Right ventricle myocardium superior (tissue), 1 donor: Measurements from ENCODE around the gene FFAR2. TPM values are rescaled to one million over a fixed set of nuclear protein-coding genes. Genes with fewer than 3 reads are reported as not detected.
"Not testable (repeated sequence)": the region's sequence is repeated elsewhere in the genome, so short reads cannot be mapped to it uniquely, and the experiment has no call there.

ENCODE experiments used
- ATAC-seq: fragments of 200-7000 bp; cut with Tn5 transposase; one replicate; pipeline ENCODE4 v1.9.1; 2020; ENCODE audit warnings: mild to moderate bottlenecking; ENCODE audit not compliant: poor library complexity
- DNase-seq: peaks from one replicate; pipeline ENCODE4 v3.0.0-alpha.2; 2020
- intact Hi-C: fragments of 100-400 bp; cut with DNase I; formaldehyde crosslinking; loops from one replicate; pipeline ENCODE4 v1.11.2; 2022
- long read RNA-seq: library from polyadenylated mRNA; unstranded; transcript quantifications from one replicate; pipeline ENCODE4 v2.0.0, GENCODE V29; 2021
- total RNA-seq: library from RNA; stranded (reverse); fragmentation: NEBNext Ultra II Directional; extraction: Animal tissue kit (Norgen Biotek cat#: 25700); gene quantifications from one replicate; pipeline ENCODE4 v1.2.1, GENCODE V29; 2021
- donor health status: DM: no; HTN: yes; CAD: no; lungs with severe emphysema.

FFAR2 gene
- total RNA-seq, result 0.11 TPM
- long read RNA-seq, result 0 reads

DNA sequence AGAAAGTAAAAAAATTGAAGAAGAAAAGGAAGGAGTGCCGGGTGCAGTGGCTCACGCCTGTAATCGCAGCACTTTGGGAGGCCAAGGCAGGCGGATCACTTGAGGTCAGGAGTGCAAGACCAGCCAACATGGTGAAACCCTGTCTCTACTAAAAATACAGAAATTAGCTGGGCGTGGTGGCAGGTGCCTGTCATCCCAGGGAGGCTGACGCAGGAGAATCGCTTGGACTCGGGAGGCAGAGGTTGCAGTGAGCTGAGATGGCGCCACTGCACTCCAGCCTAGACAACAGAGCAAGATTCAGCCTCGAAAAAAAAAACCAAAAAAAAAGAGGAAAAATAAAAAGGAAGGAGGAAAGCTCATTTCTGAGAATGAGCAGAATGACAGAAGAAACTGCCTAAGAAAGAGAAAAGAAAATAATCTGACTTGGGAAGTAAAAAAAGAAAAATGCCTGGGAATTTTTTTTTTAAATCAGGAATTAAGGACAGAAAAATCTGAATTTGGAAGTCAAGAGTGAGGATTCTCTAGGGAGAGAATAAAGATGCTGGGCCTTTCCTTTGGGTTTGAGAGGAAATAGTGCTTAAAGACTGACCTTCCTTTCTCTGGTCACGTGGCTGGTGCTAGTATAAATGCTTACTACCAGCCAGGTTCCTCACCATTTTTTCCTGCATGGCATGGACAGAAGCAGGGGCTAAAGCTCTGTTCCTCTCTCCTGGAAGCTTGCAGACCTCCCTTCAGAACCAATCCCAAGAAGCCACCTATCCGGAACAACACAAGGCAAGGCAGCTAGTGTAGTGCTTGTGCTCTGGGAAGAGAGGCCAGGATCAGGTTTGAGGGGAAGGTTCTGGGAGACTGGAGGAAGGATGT lies at the start of gene FFAR2:
Gene FFAR2, plus strand, starts transcription at position 652 of the 864 bp plus-strand sequence. CDS start 1,458 bp downstream, outside the sequence.
- intact Hi-C loops, result no loop called here
- DNase-seq (no peak), ATAC-seq (no peak)

DNA sequence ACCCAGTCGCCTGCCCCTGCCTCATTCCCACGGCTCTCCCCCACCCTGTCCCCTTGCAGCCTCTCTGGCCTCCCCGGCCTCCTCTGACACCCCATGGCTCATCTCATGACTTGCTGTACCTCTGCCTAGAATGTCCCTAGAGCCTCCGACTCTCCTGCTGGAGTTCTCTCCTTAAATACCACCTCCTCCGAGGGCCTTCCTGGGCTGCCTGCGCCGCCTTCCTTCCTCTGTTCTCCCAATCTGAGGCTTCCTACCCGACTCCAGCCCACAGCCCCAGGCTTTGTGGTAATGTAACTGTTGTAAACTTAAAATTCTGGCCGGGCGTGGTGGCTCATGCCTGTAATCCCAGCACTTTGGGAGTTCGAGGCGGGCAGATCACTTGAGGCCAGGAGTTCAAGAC lies 49.5 kb upstream of the FFAR2 start:
- DNase-seq (no peak), ATAC-seq (no peak)
- intact Hi-C loops, result no loop called here

GRCh38 chr19:35399231-35399630 lies 48.8 kb upstream of the FFAR2 start:
- DNase-seq (no peak), ATAC-seq (peak; percentile 41)
- intact Hi-C loops, result no loop called here

DNA sequence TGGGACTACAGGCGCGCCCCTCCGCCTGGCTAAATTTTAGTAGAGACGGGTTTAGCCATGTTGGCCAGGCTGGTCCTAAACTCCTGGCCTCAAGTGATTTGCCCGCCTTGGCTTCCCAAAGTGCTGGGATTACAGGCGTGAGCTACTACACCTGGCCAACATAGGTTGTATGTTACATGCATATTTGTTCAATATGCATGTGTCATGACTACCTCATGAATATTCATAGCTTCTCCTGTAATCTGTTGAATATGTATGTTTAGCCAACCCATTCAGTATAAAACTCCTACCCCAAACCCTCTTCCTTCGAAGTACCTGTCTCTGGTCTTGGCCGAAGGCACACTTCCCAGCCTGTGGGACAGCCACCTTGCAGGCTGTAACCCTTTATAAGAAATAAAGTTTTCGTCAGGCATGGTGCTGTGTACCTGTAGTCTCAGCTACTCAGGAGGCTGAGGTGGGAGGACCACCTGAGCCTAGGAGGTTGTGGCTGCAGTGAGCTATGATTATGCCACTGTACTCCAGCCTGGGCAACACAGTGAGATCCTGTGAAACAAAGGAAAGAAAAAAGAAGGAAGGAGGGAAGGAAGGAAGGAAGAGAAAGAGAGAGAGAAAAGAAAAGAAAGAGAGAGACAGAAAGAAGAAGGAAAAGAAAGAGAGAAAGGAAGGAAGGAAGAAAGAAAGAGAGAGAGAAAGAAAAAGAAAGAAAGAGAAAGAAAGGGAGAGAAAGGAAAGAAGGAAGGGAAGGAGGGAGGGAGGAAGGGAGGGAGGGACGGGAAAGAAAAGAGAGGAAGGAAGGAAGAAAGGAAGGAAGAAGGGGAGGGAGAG lies 47.9 kb upstream of the FFAR2 start:
- DNase-seq, result no peak
- intact Hi-C loops, result no loop called here
- ATAC-seq, result no peak

GRCh38 chr19:35400773-35401100 lies 47.3 kb upstream of the FFAR2 start:
- ATAC-seq (no peak), DNase-seq (no peak)
- intact Hi-C loops, result no loop called here

GRCh38 chr19:35401416-35401815 lies 46.6 kb upstream of the FFAR2 start:
- intact Hi-C loops, DNase-seq, ATAC-seq: not testable (repeated sequence)

- no peak for ATAC-seq
- intact Hi-C loops, result no loop called here
- DNase-seq, result peak; percentile 9
Measured at GRCh38 chr19:35403116-35403760, 44.8 kb upstream of the FFAR2 start.

GRCh38 chr19:35404879-35405622 lies 43.0 kb upstream of the FFAR2 start:
- ATAC-seq (no peak), DNase-seq (no peak)
- intact Hi-C loops, result no loop called here

GRCh38 chr19:35407619-35408018 lies 40.4 kb upstream of the FFAR2 start:
- DNase-seq (no peak), ATAC-seq (no peak)
- intact Hi-C loops, result no loop called here

DNA sequence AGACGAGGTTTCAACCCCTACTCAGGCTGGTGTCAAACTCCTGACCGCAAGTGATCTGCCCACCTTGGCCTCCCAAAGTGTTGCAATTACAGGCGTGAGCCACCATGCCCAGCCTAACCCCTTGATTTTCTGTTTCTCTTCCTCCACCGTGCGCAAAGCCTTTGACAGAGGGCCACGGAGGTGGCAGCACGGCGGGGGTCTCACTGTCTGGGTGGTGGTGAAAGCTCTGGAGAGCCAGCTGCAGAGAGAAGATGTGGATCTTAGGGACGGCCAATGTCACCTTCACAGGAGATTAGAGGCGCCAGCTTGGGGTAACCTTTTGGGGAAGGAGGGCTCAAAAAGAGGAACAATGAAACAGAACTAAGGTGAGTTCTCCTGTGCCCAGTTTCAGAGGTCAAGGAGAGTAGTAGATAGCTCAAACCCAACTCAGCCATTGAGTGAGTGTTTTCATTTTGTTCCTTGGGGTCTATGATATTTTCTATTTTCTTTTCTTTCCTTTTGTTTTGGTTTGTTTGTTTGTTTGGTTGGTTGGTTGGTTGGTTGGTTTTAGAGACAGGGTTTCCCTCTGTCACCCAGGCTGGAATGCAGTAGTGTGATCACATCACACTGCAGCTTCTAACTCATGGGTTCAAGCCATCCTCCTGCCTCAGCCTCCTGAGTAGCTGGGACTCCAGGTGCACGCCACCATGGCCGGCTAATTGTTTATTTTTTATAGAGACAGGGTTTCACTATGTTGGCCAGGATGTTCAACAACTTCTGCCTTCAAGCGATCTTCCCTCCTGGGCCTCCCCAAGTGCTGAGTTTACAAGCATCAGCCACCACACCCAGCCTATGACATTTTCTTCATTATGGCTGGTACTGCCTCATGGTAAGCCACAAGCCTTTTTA lies 39.5 kb upstream of the FFAR2 start:
- no peak for ATAC-seq
- intact Hi-C loops, result no loop called here
- no peak for DNase-seq

DNA sequence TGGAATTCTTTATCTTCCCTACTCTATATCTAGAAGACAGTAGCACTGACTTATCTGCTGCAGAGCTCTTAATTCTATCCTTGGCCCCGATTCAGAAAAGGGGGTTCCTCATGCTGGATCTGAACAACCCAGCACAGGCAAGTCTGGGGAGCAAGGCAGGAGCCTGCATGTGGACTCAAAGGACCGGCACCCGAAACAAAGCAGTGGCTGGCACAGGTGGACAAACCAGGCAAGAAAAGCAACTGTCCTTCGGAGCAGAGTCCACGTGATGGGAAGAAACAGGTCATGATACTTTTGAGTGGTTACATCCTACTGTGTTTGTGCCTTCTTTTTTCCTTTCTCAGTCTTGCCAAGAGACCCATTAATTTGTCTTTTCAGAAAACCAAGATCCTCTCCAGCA lies 38.9 kb upstream of the FFAR2 start:
- ATAC-seq, result no peak
- intact Hi-C loops, result no loop called here

GRCh38 chr19:35410487-35410886 lies 37.6 kb upstream of the FFAR2 start:
- no peak for ATAC-seq

More for the DNA sequence above, 38.9 kb upstream of the FFAR2 start:
- DNase-seq, result no peak

GRCh38 chr19:35414442-35414841 lies 33.6 kb upstream of the FFAR2 start:
- intact Hi-C loops, result no loop called here
- DNase-seq (no peak), ATAC-seq (no peak)

More at GRCh38 chr19:35410487-35410886, 37.6 kb upstream of the FFAR2 start:
- DNase-seq, result no peak
- intact Hi-C loops, result no loop called here

- intact Hi-C loops, result no loop called here
- ATAC-seq, result no peak
- DNase-seq, result no peak
Measured at GRCh38 chr19:35416331-35416730, 31.7 kb upstream of the FFAR2 start.

DNA sequence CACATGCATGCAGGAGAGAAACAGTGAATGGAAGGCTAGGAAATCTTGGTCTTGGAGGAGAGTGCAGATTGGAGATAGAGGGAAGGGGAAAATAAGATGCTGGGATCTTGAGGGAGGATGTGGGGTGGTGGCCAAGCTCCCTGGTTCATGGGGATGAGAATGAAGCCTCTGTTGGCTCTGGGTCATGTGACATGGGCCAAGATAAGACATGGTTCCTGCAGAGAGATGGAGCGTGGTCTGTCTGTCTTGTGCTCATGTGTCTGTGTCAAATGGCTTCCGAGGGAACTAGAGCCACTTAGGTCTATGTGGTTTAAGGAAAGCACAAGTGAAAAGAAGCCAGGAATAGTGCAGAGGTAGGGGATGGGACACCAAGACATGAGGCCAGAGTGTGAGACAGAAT lies 30.8 kb upstream of the FFAR2 start:
- DNase-seq (no peak), ATAC-seq (no peak)
- intact Hi-C loops, result no loop called here

DNA sequence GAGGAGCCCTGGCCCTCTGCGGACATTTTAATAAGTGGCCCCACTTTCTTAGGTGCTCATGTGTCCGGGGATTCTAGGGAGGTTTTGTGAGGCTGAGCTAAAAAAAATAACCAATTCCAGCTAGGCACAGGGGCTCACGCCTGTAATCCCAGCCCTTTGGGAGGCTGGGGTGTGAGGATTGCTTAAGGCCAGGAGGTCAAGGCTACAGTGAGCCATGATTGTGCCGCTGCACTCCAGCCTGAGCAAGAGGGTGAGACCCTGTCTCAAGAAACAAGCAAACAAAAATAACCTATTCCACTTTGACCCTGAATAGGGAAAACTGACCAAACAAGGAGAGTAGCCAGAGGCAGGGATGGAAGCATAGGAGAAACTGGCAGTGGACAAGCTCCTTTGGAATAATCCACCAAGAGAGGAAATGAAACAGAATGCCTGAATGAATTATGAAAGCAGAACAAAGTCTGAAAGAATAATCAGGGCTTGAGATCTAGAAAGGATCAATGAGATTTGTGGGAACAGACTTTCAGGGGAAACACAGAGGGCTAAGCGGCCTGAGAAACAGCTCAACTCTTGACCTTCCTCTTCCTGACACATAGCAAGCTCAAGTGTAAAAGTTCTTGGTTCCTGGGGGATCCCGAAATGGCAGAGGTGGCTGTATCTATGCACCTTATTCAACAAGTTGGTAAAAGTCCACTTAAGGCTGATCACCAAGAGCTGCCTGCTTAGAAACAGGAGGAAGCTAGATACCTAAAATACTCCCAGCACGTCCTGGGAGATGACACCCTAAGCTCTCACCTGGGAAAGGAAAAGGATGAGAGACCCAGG lies 30.1 kb upstream of the FFAR2 start:
- ATAC-seq (no peak), DNase-seq (no peak)
- intact Hi-C loops, result no loop called here

DNA sequence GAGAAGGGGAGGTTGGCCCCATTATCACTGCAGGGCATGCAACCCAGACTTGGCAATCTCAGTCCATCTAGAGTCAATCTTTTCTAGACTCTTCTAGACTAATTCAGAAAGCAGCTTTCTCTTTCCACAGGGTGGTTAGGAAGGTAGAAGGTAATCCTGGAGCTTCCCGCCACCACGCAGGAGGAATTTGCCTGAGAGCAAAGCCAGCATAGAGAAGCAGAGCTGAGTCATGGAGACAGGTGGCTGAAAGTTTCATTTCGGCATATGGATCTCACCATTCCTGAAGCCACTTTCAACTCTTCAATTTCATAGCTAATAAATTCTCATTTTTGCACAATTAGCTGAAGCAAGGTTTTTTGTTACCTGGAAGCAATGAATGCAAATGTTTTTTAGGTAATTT lies 29.0 kb upstream of the FFAR2 start:
- DNase-seq (no peak), ATAC-seq (no peak)
- intact Hi-C loops, result no loop called here
